Fibroblast of peridontal ligament (primary cell): Measurements from ENCODE around the gene ST14.
A peak's percentile ranks its signal among the peaks of the same experiment; 100 is the strongest.

Experiments
- DNase-seq: peaks from one replicate; pipeline ENCODE4 v3.0.0-alpha.2; 2010; ENCODE audit errors: extremely low read depth

Gene ST14

DNA sequence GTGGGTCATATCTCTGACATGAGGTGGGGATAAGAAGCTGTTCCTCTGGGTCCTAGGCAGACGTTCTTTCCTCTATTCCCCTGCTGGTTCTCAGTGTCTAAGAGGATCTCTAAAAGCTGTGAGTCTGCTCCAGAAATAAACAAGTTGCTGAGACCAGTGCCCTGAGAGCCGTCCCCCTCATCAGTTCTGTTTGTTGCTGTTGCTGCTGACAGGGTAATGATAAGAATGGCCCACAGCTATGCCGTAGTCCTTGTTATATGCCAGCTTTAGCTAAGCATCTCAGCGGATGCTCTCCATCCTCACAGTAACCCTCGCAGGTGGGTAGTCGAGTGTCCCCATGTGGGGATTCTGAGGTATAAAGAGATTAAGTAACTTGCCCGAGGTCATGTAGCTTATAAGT, 23.5 kb upstream of the ST14 start:
- DNase-seq, result no peak

DNA sequence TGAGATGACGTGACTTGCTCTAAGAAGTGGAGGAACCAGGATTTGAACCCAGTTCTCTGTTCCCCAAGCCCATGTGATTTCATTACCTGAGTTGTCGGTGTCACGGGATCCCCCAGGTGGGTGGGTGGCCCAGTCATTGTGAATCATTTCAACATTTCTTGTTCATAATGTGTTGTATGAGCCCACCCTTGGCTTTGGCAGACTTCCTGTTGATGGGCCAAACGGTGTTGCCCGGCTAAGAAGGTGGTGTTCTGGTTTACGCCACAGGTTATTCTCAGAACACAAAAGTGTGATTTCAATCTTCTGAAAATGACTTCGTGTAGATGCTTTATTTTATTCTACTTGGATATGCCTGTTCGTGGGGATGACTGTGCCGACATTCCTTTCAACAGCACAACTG, 21.6 kb upstream of the ST14 start:
- no peak for DNase-seq

GRCh38 chr11:130139401-130139800, 20.2 kb upstream of the ST14 start:
- no peak for DNase-seq

- peak; percentile 27 for DNase-seq
These were observed 17.8 kb upstream of the ST14 start for GRCh38 chr11:130141561-130142341.

DNA sequence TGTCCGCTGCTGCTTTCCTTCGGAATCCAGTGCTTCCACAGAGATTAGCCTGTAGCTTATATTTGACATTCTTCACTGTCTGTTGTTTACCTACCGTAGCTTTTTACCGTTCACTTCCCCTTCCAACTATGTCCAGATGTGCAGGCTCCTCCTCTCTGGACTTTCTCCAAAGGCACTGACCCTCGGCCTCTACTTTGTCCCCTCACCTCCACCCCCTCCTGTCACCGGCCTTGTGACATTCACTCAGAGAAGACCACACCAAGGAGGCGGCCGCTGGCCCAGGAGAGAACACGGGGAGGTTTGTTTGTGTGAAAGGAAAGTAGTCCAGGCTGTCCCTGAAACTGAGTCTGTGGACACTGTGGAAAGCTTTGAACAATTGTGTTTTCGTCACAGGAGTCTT, 15.4 kb upstream of the ST14 start:
- DNase-seq, result no peak

GRCh38 chr11:130144861-130145281, 14.7 kb upstream of the ST14 start:
- no peak for DNase-seq

DNA sequence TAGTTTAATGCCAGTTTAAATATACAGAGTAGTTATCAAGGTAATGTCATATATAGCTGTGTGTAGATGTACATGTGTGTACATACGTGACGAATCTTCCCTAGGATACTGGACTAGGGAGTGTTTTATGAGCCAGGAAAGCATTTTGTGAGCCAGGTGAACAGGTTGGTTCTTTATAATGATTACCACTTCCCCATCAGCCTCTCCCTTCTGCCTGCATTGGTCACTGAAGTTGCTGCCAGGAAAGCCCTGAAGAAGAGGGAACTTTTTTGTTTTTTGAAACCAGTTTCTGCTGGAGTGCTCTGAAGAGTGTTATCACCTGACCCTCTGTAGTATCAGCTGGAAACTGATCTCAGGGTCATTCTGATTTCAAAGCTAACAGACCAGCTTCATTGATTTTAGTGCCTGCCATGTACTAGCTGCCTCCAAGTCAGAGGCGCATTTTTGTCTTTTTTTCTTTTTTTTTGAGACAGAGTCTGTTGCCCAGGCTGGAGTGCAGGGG, 14.2 kb upstream of the ST14 start:
- no peak for DNase-seq

- DNase-seq, result no peak
These were observed 13.4 kb upstream of the ST14 start for GRCh38 chr11:130145975-130146776.

- DNase-seq, result no peak
These were observed 12.8 kb upstream of the ST14 start for GRCh38 chr11:130146796-130147195.

DNA sequence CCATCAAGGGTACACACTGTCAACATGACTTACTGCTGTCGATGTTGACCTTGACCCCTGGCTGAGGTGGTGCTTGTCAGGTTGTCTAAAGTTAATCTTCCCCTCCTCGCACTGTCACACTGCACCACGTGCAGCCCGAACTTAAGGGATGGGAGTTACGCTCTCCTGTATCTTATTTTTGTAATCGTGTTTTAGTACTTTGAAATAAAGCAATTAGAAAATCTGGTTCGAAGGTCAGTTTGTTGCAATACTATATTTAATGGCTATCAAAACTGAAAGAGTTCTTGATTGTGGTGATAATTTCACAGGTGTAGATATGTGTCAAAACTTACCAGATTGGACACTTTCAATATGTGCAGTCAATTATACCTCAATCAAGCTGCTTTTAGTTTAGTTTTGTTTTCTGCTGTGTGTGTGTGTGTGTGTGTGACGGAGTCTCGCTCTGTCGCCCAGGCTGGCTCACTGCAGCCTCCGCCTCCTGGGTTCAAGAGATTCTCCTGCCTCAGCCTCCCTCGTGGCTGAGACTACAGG, 10.7 kb upstream of the ST14 start:
- DNase-seq, result no peak

GRCh38 chr11:130150790-130151189, 8.8 kb upstream of the ST14 start:
- DNase-seq, result no peak

DNA sequence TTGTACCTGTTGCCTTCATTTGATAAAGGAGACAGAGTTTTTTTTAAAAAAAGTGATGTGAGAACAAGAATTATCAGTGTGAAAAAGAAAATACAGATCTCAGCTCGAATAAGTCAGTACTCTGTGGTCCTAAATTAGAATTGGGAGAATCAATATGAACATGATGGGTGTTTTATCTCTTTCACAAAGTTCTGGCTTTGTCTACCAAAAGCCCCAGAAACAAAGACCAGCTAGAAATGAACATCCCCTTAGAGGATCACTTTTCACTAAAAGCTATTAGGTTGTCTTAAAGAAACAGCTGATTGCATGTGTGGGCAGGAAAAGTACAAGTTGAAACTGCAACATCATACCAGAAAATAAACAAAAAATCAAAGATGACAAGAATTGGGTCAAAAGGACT, 8.4 kb upstream of the ST14 start:
- DNase-seq, result no peak

DNA sequence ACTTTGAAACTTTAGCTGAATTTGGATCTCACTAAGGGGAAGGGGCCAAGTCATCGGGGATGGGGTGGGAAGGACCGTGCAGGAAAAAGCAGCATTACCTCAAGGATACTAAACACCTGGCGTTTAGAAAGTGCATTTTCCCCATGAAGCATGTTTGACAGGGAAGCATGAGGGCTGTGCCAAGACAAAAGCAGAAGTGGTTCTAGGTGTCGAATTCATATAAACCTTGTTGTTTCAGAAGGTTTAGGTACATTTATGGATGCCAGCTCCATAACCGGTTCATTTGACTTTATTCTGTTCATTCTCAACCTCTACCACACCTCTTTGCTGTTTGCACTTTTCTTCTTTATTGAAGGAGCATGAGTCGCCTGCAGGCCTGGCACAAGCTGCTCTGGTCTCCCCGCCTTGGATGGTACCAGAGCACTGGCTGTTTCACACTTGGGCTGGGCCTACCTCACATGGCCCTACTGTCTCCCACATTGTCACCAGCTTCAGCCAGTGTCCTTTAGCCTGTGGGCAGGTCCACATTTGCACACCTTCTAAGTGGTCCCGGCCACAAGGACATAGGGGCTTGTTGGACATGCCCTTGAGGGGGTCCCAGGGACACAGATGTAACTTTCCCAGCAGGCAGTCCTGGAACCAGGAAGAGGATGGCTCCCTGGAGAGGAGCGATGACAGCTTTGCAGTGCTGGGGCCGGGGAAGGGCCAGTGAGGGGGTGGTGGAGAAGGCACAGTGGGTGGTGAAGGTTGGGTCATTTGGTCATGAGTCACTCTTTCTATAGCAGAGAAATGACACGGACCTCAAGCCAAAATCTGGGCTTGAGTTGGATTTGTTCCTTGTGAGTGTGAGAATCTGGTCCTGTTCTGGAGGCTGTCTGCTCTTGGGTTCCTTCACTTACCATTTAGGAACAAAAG, 3.2 kb upstream of the ST14 start:
- no peak for DNase-seq

DNA sequence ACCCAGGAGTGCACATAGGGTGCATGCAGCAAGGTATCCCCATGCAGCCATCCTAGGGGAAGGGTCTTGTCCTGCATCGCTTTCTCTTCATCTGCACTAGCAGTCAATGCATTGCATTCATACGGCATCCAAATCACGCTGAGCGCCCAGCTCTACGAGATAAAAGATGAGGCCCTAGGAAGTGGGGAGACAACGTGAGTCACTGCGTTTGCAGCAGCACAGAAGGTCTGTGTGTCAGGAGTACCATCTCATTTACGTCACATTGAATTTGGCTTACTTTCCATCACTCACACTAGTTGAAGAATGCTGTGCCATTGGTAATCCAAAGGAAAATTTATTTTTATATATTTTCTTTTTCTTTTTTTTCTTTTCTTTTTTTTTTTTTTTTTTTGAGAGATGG, 2.5 kb upstream of the ST14 start:
- no peak for DNase-seq

DNA sequence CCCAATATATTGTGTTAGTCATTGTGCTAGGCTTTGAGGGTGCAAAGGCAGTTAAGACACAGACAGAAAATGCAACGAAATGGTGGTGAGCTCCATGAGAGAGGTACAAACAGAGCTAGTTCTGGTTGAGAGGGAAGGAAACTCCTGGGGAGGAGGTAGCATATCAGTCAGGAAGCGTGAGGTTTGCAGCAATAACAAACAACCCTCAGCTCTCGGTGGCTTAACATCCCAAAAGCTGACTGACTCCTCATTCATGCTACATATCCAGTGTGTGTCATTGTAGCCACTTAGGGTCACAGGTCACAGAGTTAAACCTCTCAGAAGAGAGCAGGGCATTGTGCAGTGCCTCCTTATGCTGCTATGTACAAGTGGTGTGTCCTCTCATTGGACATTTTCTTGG, 1.7 kb upstream of the ST14 start:
- DNase-seq, result no peak

GRCh38 chr11:130159139-130159538, 443 bp upstream of the ST14 start:
- DNase-seq, result no peak

- DNase-seq, result no peak
These were observed 1.0 kb downstream of the ST14 start for GRCh38 chr11:130160498-130161155.

GRCh38 chr11:130161441-130162145, 2.0 kb downstream of the ST14 start:
- no peak for DNase-seq

DNA sequence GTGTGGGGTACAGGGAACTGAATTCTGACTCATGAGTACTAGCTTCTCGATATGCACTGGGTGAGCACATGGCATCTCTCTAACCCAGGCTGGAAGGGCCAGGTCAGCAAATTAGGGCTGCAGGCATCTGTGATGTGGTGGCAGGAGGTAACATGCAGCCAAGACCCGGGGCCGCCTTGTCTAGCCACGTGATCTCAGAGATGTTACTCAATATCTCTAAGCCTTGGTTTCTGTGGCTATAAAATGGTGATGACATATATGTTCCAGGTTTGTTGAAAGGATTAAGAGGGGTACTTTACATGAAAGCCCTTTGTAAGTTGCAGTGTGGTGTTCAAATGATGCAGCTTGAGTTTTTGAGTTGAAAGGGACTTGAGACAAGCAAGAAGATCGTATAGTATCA, 3.2 kb downstream of the ST14 start:
- no peak for DNase-seq
